HepG2 (cell line): ENCODE data around the gene SMPX. TPM values are rescaled to one million over a fixed set of nuclear protein-coding genes. Genes with fewer than 3 reads are reported as not detected.
A peak's percentile ranks its signal among the peaks of the same experiment; 100 is the strongest.

Experiments
- ATAC-seq: fragments of 200-7000 bp; cut with Tn5 transposase; 3 replicates; pipeline ENCODE4 v1.9.1; 2020; ENCODE audit warnings: mild to moderate bottlenecking, moderate library complexity
- BruUV-seq: library from RNA; stranded (reverse); fragments of 400-500 nt; replicated peaks from 2 replicates; lab custom pipeline; 2021; lab: Mats Ljungman, UMichigan
- CTCF ChIA-PET: fragments of 300-600 bp; formaldehyde crosslinking; extraction: SDS; loops from one replicate; lab custom pipeline; 2021; ENCODE audit warnings: low total read pairs, inconsistent platforms, low intra/inter-chr PET ratio; lab: Yijun Ruan, JAX
- POLR2A ChIA-PET: fragments of 350-600 bp; sonication (Branson Sonifier 250); formaldehyde crosslinking; loops from one replicate; lab custom pipeline; 2020; ENCODE audit warnings: antibody characterized with exemption, inconsistent platforms; lab: Yijun Ruan, JAX
- DNase-seq: peaks from one replicate; pipeline ENCODE4 v3.0.0-alpha.2; 2015; ENCODE audit warnings: low spot score
- FAIRE-seq: peaks from 3 replicates; lab custom pipeline; 2011; peaks lifted over from hg19 to GRCh38; lab: Jason Lieb, UNC
- H2AFZ ChIP-seq: one replicate; pipeline ENCODE4 v1.6.1; 2011; ENCODE audit warnings: low read length, inconsistent platforms
- H3K27ac ChIP-seq: fragments of 300-600 bp; 3 replicates; pipeline ENCODE4 v1.8.0; 2011; ENCODE audit warnings: mixed run types, mild to moderate bottlenecking, mixed read lengths, low read length, inconsistent platforms; ENCODE audit not compliant: insufficient read depth; ENCODE audit errors: extremely low read length
- H3K27me3 ChIP-seq, 2 experiments: fragments of 200-600 bp in 1 of 2; 2 replicates in 1 of 2; 3 replicates in 1 of 2; pipeline versions ENCODE4 v1.6.0 to v1.8.0; 2011; ENCODE audit warnings: low read length in 2 of 2, mild to moderate bottlenecking in 2 of 2, moderate library complexity in 2 of 2, inconsistent platforms in 1 of 2; ENCODE audit not compliant: insufficient read depth in 2 of 2, control insufficient read depth in 1 of 2
- H3K36me3 ChIP-seq, 2 experiments: fragments of 200-600 bp in 1 of 2; replicated peaks in 1 of 2; 2 replicates in 1 of 2; 3 replicates in 1 of 2; pipeline versions ENCODE4 v1.5.1 to v1.8.0; 2011; ENCODE audit warnings: low read length in 2 of 2, inconsistent platforms in 1 of 2; ENCODE audit not compliant: insufficient read depth in 2 of 2, control insufficient read depth in 1 of 2
- H3K4me1 ChIP-seq: 2 replicates; pipeline ENCODE4 v1.5.1; 2012; ENCODE audit warnings: low read length, inconsistent platforms; ENCODE audit not compliant: insufficient read depth
- H3K4me2 ChIP-seq: 2 replicates; pipeline ENCODE4 v1.6.0; 2011; ENCODE audit warnings: low read depth, low read length, inconsistent platforms
- H3K4me3 ChIP-seq, 3 experiments: fragments of 200-600 bp in 1 of 3; sonication (generic), shearing (Covaris generic) in 1 of 3; replicated peaks in 1 of 3; 2 replicates each; pipeline ENCODE4 v1.5.1; 2011 to 2016; ENCODE audit warnings: low read length in 3 of 3, inconsistent platforms in 2 of 3, low read depth in 2 of 3, mild to moderate bottlenecking in 2 of 3, control low read depth in 1 of 3, mixed read lengths in 1 of 3; ENCODE audit not compliant: insufficient read depth in 1 of 3
- H3K79me2 ChIP-seq: one replicate; pipeline ENCODE4 v1.6.1; 2011; ENCODE audit warnings: low read length, inconsistent platforms; ENCODE audit not compliant: insufficient read depth
- H3K9ac ChIP-seq: 2 replicates; pipeline ENCODE4 v1.6.0; 2011; ENCODE audit warnings: mild to moderate bottlenecking, low read depth, low read length, inconsistent platforms; ENCODE audit not compliant: insufficient read depth
- H3K9me3 ChIP-seq: 2 replicates; pipeline ENCODE4 v1.5.1; 2012; ENCODE audit warnings: mild to moderate bottlenecking, low read length
- H4K20me1 ChIP-seq: 2 replicates; pipeline ENCODE4 v1.6.0; 2011; ENCODE audit warnings: inconsistent platforms, mild to moderate bottlenecking, low read length, moderate library complexity; ENCODE audit not compliant: insufficient read depth
- CEBPB ChIP-seq: IDR thresholded peaks from 2 replicates; pipeline ENCODE4 v1.6.1; 2011; ENCODE audit warnings: low read depth, low read length, improper control_type of control experiment, borderline replicate concordance
- E2F1 ChIP-seq: sonication (generic); formaldehyde crosslinking; IDR thresholded peaks from 2 replicates; pipeline ENCODE4 v1.5.0; 2020; ENCODE audit warnings: missing genetic modification reagents
- ELF4 ChIP-seq: sonication (generic); formaldehyde crosslinking; IDR thresholded peaks from 2 replicates; pipeline ENCODE4 v1.5.0; 2020; ENCODE audit warnings: missing genetic modification reagents, mild to moderate bottlenecking, moderate library complexity, borderline replicate concordance
- GPBP1L1 ChIP-seq: sonication (generic); formaldehyde crosslinking; IDR thresholded peaks from 2 replicates; pipeline ENCODE4 v1.5.0; 2020; ENCODE audit warnings: mild to moderate bottlenecking, missing genetic modification reagents
- HNRNPK ChIP-seq: fragments of 200-400 bp; formaldehyde crosslinking; IDR thresholded peaks from 2 replicates; pipeline ENCODE4 v1.6.1; 2018; ENCODE audit warnings: low read length, low read depth, moderate library complexity, mild to moderate bottlenecking; ENCODE audit not compliant: poor library complexity, severe bottlenecking
- JUNB ChIP-seq: sonication (generic); formaldehyde crosslinking; IDR thresholded peaks from 2 replicates; pipeline ENCODE4 v1.8.0; 2022; ENCODE audit warnings: missing genetic modification reagents, mild to moderate bottlenecking, borderline replicate concordance
- MAFF ChIP-seq: IDR thresholded peaks from 2 replicates; pipeline ENCODE4 v1.6.1; 2011; ENCODE audit warnings: low read depth, low read length, improper control_type of control experiment
- MTA1 ChIP-seq: sonication (generic); formaldehyde crosslinking; IDR thresholded peaks from 2 replicates; pipeline ENCODE4 v1.4.0; 2020; ENCODE audit warnings: missing genetic modification reagents, mild to moderate bottlenecking, borderline replicate concordance
- NBN ChIP-seq: fragments of 450-650 bp; conservative IDR thresholded peaks from 2 replicates; pipeline ENCODE4 v1.6.1; 2017
- NCOA2 ChIP-seq: sonication (generic); formaldehyde crosslinking; IDR thresholded peaks from 2 replicates; pipeline ENCODE4 v1.8.0; 2022; ENCODE audit warnings: inconsistent platforms
- NFIC ChIP-seq: IDR thresholded peaks from 2 replicates; pipeline ENCODE4 v1.6.1; 2012; ENCODE audit warnings: mild to moderate bottlenecking, low read length, inconsistent platforms
- PPARG ChIP-seq: conservative IDR thresholded peaks from 2 replicates; pipeline ENCODE4 v1.6.1; 2016; ENCODE audit warnings: missing biosample characterization, missing genetic modification reagents
- XRCC5 ChIP-seq: fragments of 200-400 bp; formaldehyde crosslinking; optimal IDR thresholded peaks from 2 replicates; pipeline ENCODE3; 2017; ENCODE audit warnings: mild to moderate bottlenecking, low read length
- ZBTB20 ChIP-seq: sonication (generic); formaldehyde crosslinking; IDR thresholded peaks from 2 replicates; pipeline ENCODE4 v1.8.1; 2023; ENCODE audit warnings: missing genetic modification reagents, low read depth, mild to moderate bottlenecking, borderline replicate concordance
- ZMAT5 ChIP-seq: sonication (generic); formaldehyde crosslinking; IDR thresholded peaks from 2 replicates; pipeline ENCODE4 v1.5.0; 2020; ENCODE audit warnings: mild to moderate bottlenecking, low read depth, missing genetic modification reagents, borderline replicate concordance
- ZNF367 ChIP-seq: sonication (generic); formaldehyde crosslinking; IDR thresholded peaks from 2 replicates; pipeline ENCODE4 v1.4.0; 2020; ENCODE audit warnings: missing genetic modification reagents, borderline replicate concordance
- ZNF615 ChIP-seq: sonication (generic); formaldehyde crosslinking; IDR thresholded peaks from 2 replicates; pipeline ENCODE4 v1.5.0; 2020; ENCODE audit warnings: mild to moderate bottlenecking, missing genetic modification reagents, borderline replicate concordance
- WGBS: methylation state at CpG from one replicate; pipeline ENCODE4 v1.1.6; 2017; ENCODE audit warnings: low lambda C conversion rate; 5-methylcytosine and 5-hydroxymethylcytosine counted together
- in situ Hi-C: cut with HindIII; loops from 2 replicates; pipeline ENCODE4 v1.10.0; 2017; ENCODE audit warnings: low pct_unique_long_range_greater_than_20kb; ENCODE audit not compliant: extremely low pct_ligation_motif_present
- intact Hi-C: fragments of 100-400 bp; cut with micrococcal nuclease; formaldehyde crosslinking; loops from one replicate; pipeline ENCODE4 v1.10.0; 2022; ENCODE audit not compliant: unreplicated experiment
- polyA plus RNA-seq, 8 experiments: library from polyadenylated mRNA; depleted of rRNA in 3 of 8; stranded (reverse) in 7 of 8; unstranded in 1 of 8; fragments of >200 nt; fragmentation: Illumina TruSeq in 4 of 8; extraction: Trizol in 4 of 8; gene quantifications; 2 replicates each; pipeline versions ENCODE4 v1.2.1 to v1.2.3, GENCODE V29; 2011 to 2016; ENCODE audit warnings: low read depth in 4 of 8, missing spikeins in 1 of 8, mixed read lengths in 1 of 8; ENCODE audit not compliant: insufficient read depth in 1 of 8
- total RNA-seq, 5 experiments: library from RNA; depleted of rRNA; stranded (reverse); fragments of >200 nt; fragmentation: Illumina TruSeq; extraction: Trizol; gene quantifications; 2 replicates each; pipeline ENCODE4 v1.2.3, GENCODE V29; 2016; ENCODE audit warnings: low read depth in 1 of 5
- TF ChIP-seq, protein P1 (sequence below): sonication (generic); formaldehyde crosslinking; IDR thresholded peaks from 2 replicates; pipeline ENCODE4 v1.5.1; 2020; ENCODE audit warnings: mild to moderate bottlenecking, missing genetic modification reagents, borderline replicate concordance
- TF ChIP-seq, protein P2 (sequence below): conservative IDR thresholded peaks from 2 replicates; pipeline ENCODE4 v1.6.1; 2018; ENCODE audit warnings: missing genetic modification reagents

SMPX gene
- total and polyA plus RNA-seq, 2 of the 13 experiments (the other 11 are each of a cell fraction or from before 2014, with no cell fraction given) = 0.95 to 1.8 TPM

GRCh38 chrX:21798677-21799219, 40.8 kb upstream of the SMPX start (continued):
- TF ChIP-seq NCOA2 (0 out of 2 replicates have a peak, but pooled peaks have one; percentile 31), JUNB (CRISPR knock-in tag) (no peak), NFIC (peak; percentile 29; the same call in 1 of the 2 replicates)
- TF ChIP-seq, all 625 proteins: peak for 16

GRCh38 chrX:21781976-21782375, 24.1 kb upstream of the SMPX start:
- in situ Hi-C loops = no loop called here
- no peak overlapping the region for H3K4me2 ChIP-seq
- H3K36me3 ChIP-seq = no peaks in the 10 kb centered on the region
- no peaks in the 10 kb centered on the region for H3K79me2 ChIP-seq
- FAIRE-seq = no peak
- H3K4me3 ChIP-seq = no peak overlapping the region
- H3K27ac ChIP-seq = no peak overlapping the region
- POLR2A ChIA-PET = no interaction called here
- no peak for DNase-seq
- BruUV-seq = no TSS peak
- 71% methylated on average over 1 of the region's 1 CpG for WGBS
- no peak for ATAC-seq
- no peak overlapping the region for H3K9ac ChIP-seq
- intact Hi-C loops = no loop called here
- CTCF ChIA-PET = no interaction called here
- H3K9me3 ChIP-seq = no peaks in the 10 kb centered on the region
- H3K4me1 ChIP-seq = no peaks in the 10 kb centered on the region
- no peaks in the 10 kb centered on the region for H3K27me3 ChIP-seq
- H4K20me1 ChIP-seq = no peaks in the 10 kb centered on the region
- H2AFZ ChIP-seq = no peak overlapping the region
- TF ChIP-seq CEBPB = no peak
- TF ChIP-seq, protein P1, sequence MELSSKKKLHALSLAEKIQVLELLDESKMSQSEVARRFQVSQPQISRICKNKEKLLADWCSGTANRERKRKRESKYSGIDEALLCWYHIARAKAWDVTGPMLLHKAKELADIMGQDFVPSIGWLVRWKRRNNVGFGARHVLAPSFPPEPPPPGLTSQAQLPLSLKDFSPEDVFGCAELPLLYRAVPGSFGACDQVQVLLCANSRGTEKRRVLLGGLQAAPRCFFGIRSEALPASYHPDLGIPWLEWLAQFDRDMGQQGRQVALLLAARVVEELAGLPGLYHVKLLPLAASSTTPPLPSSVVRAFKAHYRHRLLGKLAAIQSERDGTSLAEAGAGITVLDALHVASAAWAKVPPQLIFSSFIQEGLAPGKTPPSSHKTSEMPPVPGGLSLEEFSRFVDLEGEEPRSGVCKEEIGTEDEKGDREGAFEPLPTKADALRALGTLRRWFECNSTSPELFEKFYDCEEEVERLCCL = no peak
- no peak for TF ChIP-seq XRCC5
- TF ChIP-seq MTA1 (CRISPR knock-in tag) = no peak
- TF ChIP-seq, protein P2, sequence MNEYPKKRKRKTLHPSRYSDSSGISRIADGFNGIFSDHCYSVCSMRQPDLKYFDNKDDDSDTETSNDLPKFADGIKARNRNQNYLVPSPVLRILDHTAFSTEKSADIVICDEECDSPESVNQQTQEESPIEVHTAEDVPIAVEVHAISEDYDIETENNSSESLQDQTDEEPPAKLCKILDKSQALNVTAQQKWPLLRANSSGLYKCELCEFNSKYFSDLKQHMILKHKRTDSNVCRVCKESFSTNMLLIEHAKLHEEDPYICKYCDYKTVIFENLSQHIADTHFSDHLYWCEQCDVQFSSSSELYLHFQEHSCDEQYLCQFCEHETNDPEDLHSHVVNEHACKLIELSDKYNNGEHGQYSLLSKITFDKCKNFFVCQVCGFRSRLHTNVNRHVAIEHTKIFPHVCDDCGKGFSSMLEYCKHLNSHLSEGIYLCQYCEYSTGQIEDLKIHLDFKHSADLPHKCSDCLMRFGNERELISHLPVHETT (CRISPR knock-in tag) = no peak
- TF ChIP-seq ELF4 (CRISPR knock-in tag) = no peak
- TF ChIP-seq ZNF367 (CRISPR knock-in tag) = no peak
- TF ChIP-seq ZNF615 (CRISPR knock-in tag) = no peak
- TF ChIP-seq E2F1 (CRISPR knock-in tag) = no peak
- no peak for TF ChIP-seq MAFF
- no peak for TF ChIP-seq PPARG (CRISPR knock-in tag)
- no peak for TF ChIP-seq ZBTB20 (CRISPR knock-in tag)
- no peak for TF ChIP-seq HNRNPK
- TF ChIP-seq GPBP1L1 (CRISPR knock-in tag) = no peak
- TF ChIP-seq ZMAT5 (CRISPR knock-in tag) = no peak
- no peak for TF ChIP-seq NBN
